ENCODE results near the gene USO1. TPM values are rescaled to one million over a fixed set of nuclear protein-coding genes. Genes with fewer than 3 reads are reported as not detected.
A peak's percentile ranks its signal among the peaks of the same experiment; 100 is the strongest.

Gene USO1
- total and polyA plus RNA-seq, 2 of the 13 experiments (the other 11 are each of a cell fraction or from before 2014, with no cell fraction given), result 52.2 to 87.7 TPM

DNA sequence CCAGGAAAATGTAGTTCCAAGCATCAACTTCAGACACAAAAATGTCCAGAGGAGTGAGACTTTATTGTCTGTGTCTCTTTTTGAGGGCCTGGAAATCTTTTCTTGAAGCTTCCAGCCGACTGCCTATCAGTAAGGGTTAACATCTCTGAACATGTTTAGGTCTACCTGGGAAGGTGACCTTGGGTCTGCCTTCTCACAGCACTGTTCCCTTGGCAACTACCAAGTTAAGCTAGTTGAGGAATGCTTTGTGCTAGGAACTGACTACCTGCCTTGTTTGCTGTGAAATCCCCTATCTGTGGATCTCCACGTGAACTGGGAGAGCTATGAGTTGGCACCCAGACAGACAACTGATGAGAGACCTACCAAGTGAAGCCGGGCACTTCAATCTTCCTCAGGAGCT is 96.3 kb downstream of the USO1 start:
- FAIRE-seq (no peak), ATAC-seq (peak; percentile 58), DNase-seq (ENCODE audit: low spot score) (peak; percentile 41)
- BruUV-seq (replicated peaks), result no TSS peak
- TF ChIP-seq ZNF607 (CRISPR knock-in tag; IDR thresholded peaks at IDR 0.05; ENCODE audit: borderline replicate concordance), result no peak
- peak; percentile 7 for TF ChIP-seq TEAD3 (CRISPR knock-in tag; optimal IDR thresholded peaks at IDR 0.05; ENCODE audit: borderline replicate concordance)
- TF ChIP-seq ZMYM2 (CRISPR knock-in tag; IDR thresholded peaks at IDR 0.05), result no peak
- TF ChIP-seq RFX3 (CRISPR knock-in tag; IDR thresholded peaks at IDR 0.05), result peak; percentile 70
- TF ChIP-seq ZNF652 (CRISPR knock-in tag; IDR thresholded peaks at IDR 0.05; ENCODE audit: borderline replicate concordance, low read depth), result peak; percentile 72
- Histone ChIP-seq H3K4me3 (replicated peaks in 1 of 3; ENCODE audit: insufficient read depth in 1 of 3, low read depth in 2 of 3, low read length in 3 of 3) (no peak overlapping the region), H3K9ac (ENCODE audit: insufficient read depth, low read depth, low read length) (no peak overlapping the region), H3K27me3 (ENCODE audit: control insufficient read depth in 1 of 2, insufficient read depth in 2 of 2, low read length in 2 of 2) (no peaks in the 10 kb centered on the region), H3K9me3 (ENCODE audit: low read length) (no peaks in the 10 kb centered on the region), H3K36me3 (replicated peaks in 1 of 2; ENCODE audit: control insufficient read depth in 1 of 2, insufficient read depth in 2 of 2, low read length in 2 of 2) (no peaks in the 10 kb centered on the region), H2AFZ (ENCODE audit: low read length) (no peak overlapping the region), H3K27ac (ENCODE audit: extremely low read length, insufficient read depth, low read length) (no peak overlapping the region), H3K4me1 (ENCODE audit: insufficient read depth, low read length) (peaks cover 17% of the 10 kb centered on the region), H4K20me1 (ENCODE audit: insufficient read depth, low read length) (no peaks in the 10 kb centered on the region), H3K4me2 (ENCODE audit: low read depth, low read length) (no peak overlapping the region), H3K79me2 (ENCODE audit: insufficient read depth, low read length) (no peaks in the 10 kb centered on the region)
- POLR2A ChIA-PET, result no interaction called here
- CTCF ChIA-PET (ENCODE audit: low intra/inter-chr PET ratio, low total read pairs), result no interaction called here
- in situ Hi-C loops (cut with HindIII; ENCODE audit: extremely low pct_ligation_motif_present, low pct_unique_long_range_greater_than_20kb), result no loop called here
- intact Hi-C loops (cut with micrococcal nuclease; ENCODE audit: unreplicated experiment), result no loop called here
- WGBS (ENCODE audit: low lambda C conversion rate), result 18% methylated on average over 3 of the region's 3 CpGs

DNA sequence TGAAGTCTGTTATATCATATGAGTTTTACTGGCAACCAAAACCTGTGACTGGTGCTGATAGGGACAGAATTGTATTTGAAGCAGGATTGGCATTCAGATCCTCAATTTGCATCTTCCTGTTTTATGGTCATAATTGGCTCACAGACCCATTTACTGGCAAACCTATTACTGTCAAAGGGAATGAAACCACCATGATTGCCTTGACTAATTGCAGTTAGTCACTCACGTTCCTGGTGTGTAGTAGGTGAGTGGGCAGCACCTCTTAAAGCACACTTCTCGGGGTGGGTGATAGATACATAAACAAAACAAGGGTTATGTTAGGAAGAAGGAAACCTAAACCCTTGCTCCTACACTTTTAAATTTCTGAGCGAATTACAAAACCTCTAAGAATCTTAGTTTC is 96.8 kb downstream of the USO1 start:
- ATAC-seq (no peak), DNase-seq (ENCODE audit: low spot score) (no peak), FAIRE-seq (no peak)
- no peak overlapping the region for H3K9ac ChIP-seq (ENCODE audit: insufficient read depth, low read depth, low read length)
- no peak overlapping the region for H3K4me3 ChIP-seq (replicated peaks in 1 of 3; ENCODE audit: insufficient read depth in 1 of 3, low read depth in 2 of 3, low read length in 3 of 3)
- WGBS (ENCODE audit: low lambda C conversion rate), result 74% methylated on average over 3 of the region's 3 CpGs
- H3K79me2 ChIP-seq (ENCODE audit: insufficient read depth, low read length), result no peaks in the 10 kb centered on the region
- no peaks in the 10 kb centered on the region for H3K36me3 ChIP-seq (replicated peaks in 1 of 2; ENCODE audit: control insufficient read depth in 1 of 2, insufficient read depth in 2 of 2, low read length in 2 of 2)
- H3K4me2 ChIP-seq (ENCODE audit: low read depth, low read length), result no peak overlapping the region
- H3K27me3 ChIP-seq (ENCODE audit: control insufficient read depth in 1 of 2, insufficient read depth in 2 of 2, low read length in 2 of 2), result no peaks in the 10 kb centered on the region
- in situ Hi-C loops (cut with HindIII; ENCODE audit: extremely low pct_ligation_motif_present, low pct_unique_long_range_greater_than_20kb), result no loop called here
- no peak overlapping the region for H3K27ac ChIP-seq (ENCODE audit: extremely low read length, insufficient read depth, low read length)
- H3K4me1 ChIP-seq (ENCODE audit: insufficient read depth, low read length), result peaks cover 17% of the 10 kb centered on the region
- no peaks in the 10 kb centered on the region for H3K9me3 ChIP-seq (ENCODE audit: low read length)
- POLR2A ChIA-PET, result no interaction called here
- intact Hi-C loops (cut with micrococcal nuclease; ENCODE audit: unreplicated experiment), result no loop called here
- CTCF ChIA-PET (ENCODE audit: low intra/inter-chr PET ratio, low total read pairs), result no interaction called here
- H2AFZ ChIP-seq (ENCODE audit: low read length), result no peak overlapping the region
- no peaks in the 10 kb centered on the region for H4K20me1 ChIP-seq (ENCODE audit: insufficient read depth, low read length)
- no TSS peak for BruUV-seq (replicated peaks)
- TF ChIP-seq ZNF713 (CRISPR knock-in tag; IDR thresholded peaks at IDR 0.05), result no peak
- TF ChIP-seq THYN1 (CRISPR knock-in tag; IDR thresholded peaks at IDR 0.05; ENCODE audit: borderline replicate concordance, low read depth), result no peak
- no peak for TF ChIP-seq TRIM24 (CRISPR knock-in tag; IDR thresholded peaks at IDR 0.05)
- TF ChIP-seq, protein P1, sequence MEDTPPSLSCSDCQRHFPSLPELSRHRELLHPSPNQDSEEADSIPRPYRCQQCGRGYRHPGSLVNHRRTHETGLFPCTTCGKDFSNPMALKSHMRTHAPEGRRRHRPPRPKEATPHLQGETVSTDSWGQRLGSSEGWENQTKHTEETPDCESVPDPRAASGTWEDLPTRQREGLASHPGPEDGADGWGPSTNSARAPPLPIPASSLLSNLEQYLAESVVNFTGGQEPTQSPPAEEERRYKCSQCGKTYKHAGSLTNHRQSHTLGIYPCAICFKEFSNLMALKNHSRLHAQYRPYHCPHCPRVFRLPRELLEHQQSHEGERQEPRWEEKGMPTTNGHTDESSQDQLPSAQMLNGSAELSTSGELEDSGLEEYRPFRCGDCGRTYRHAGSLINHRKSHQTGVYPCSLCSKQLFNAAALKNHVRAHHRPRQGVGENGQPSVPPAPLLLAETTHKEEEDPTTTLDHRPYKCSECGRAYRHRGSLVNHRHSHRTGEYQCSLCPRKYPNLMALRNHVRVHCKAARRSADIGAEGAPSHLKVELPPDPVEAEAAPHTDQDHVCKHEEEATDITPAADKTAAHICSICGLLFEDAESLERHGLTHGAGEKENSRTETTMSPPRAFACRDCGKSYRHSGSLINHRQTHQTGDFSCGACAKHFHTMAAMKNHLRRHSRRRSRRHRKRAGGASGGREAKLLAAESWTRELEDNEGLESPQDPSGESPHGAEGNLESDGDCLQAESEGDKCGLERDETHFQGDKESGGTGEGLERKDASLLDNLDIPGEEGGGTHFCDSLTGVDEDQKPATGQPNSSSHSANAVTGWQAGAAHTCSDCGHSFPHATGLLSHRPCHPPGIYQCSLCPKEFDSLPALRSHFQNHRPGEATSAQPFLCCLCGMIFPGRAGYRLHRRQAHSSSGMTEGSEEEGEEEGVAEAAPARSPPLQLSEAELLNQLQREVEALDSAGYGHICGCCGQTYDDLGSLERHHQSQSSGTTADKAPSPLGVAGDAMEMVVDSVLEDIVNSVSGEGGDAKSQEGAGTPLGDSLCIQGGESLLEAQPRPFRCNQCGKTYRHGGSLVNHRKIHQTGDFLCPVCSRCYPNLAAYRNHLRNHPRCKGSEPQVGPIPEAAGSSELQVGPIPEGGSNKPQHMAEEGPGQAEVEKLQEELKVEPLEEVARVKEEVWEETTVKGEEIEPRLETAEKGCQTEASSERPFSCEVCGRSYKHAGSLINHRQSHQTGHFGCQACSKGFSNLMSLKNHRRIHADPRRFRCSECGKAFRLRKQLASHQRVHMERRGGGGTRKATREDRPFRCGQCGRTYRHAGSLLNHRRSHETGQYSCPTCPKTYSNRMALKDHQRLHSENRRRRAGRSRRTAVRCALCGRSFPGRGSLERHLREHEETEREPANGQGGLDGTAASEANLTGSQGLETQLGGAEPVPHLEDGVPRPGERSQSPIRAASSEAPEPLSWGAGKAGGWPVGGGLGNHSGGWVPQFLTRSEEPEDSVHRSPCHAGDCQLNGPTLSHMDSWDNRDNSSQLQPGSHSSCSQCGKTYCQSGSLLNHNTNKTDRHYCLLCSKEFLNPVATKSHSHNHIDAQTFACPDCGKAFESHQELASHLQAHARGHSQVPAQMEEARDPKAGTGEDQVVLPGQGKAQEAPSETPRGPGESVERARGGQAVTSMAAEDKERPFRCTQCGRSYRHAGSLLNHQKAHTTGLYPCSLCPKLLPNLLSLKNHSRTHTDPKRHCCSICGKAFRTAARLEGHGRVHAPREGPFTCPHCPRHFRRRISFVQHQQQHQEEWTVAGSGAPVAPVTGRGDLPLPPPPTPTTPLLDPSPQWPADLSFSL (CRISPR knock-in tag; IDR thresholded peaks at IDR 0.05), result no peak
- TF ChIP-seq ZMYM3 (CRISPR knock-in tag; IDR thresholded peaks at IDR 0.05), result no peak
- no peak for TF ChIP-seq ZNF136 (CRISPR knock-in tag; IDR thresholded peaks at IDR 0.05; ENCODE audit: low read depth)
- no peak for TF ChIP-seq MED13 (CRISPR knock-in tag; IDR thresholded peaks at IDR 0.05)
- TF ChIP-seq, protein P2, sequence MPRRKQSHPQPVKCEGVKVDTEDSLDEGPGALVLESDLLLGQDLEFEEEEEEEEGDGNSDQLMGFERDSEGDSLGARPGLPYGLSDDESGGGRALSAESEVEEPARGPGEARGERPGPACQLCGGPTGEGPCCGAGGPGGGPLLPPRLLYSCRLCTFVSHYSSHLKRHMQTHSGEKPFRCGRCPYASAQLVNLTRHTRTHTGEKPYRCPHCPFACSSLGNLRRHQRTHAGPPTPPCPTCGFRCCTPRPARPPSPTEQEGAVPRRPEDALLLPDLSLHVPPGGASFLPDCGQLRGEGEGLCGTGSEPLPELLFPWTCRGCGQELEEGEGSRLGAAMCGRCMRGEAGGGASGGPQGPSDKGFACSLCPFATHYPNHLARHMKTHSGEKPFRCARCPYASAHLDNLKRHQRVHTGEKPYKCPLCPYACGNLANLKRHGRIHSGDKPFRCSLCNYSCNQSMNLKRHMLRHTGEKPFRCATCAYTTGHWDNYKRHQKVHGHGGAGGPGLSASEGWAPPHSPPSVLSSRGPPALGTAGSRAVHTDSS (CRISPR knock-in tag; conservative IDR thresholded peaks at IDR 0.05), result no peak
